Muscle layer of colon (tissue), 2 donors: ENCODE measurements around the gene BIVM.

Experiments used
- H3K27ac ChIP-seq: one replicate; pipeline ENCODE4 v1.7.0; 2013; ENCODE audit warnings: low read depth, mild to moderate bottlenecking, low read length, moderate library complexity
- H3K27me3 ChIP-seq, 2 donors: one replicate each; pipeline ENCODE4 v1.7.0; 2013; ENCODE audit warnings: low read length in 2 of 2, mild to moderate bottlenecking in 2 of 2; ENCODE audit not compliant: insufficient read depth in 2 of 2, control insufficient read depth in 1 of 2
- H3K36me3 ChIP-seq: one replicate; pipeline ENCODE4 v1.7.0; 2013; ENCODE audit warnings: mild to moderate bottlenecking, low read length; ENCODE audit not compliant: insufficient read depth
- H3K4me1 ChIP-seq: one replicate; pipeline ENCODE4 v1.7.0; 2013; ENCODE audit warnings: mild to moderate bottlenecking, low read length; ENCODE audit not compliant: insufficient read depth
- H3K4me3 ChIP-seq, 2 donors: one replicate each; pipeline ENCODE4 v1.7.0; 2013; ENCODE audit warnings: low read length in 2 of 2, low read depth in 1 of 2, mild to moderate bottlenecking in 1 of 2, moderate library complexity in 1 of 2
- H3K9ac ChIP-seq: one replicate; pipeline ENCODE4 v1.7.0; 2013; ENCODE audit warnings: low read length
- H3K9me3 ChIP-seq: one replicate; pipeline ENCODE4 v1.7.0; 2013; ENCODE audit warnings: mild to moderate bottlenecking, low read length
- donor health status: abdominal sarcoma.
- donor health status: Adenocarcinoma of cecum.

Gene BIVM

GRCh38 chr13:102793611-102794355, 5.1 kb upstream of the BIVM start:
- no peaks in the 10 kb centered on the region for H3K27me3 ChIP-seq
- H3K36me3 ChIP-seq, result peaks cover 23% of the 10 kb centered on the region
- H3K27ac ChIP-seq, result no peak overlapping the region
- no peak overlapping the region for H3K9ac ChIP-seq
- no peak overlapping the region for H3K4me3 ChIP-seq
- no peaks in the 10 kb centered on the region for H3K9me3 ChIP-seq
- no peaks in the 10 kb centered on the region for H3K4me1 ChIP-seq

- Histone ChIP-seq H3K9me3 (no peaks in the 10 kb centered on the region), H3K27me3 (no peaks in the 10 kb centered on the region), H3K27ac (peak overlapping the region; percentile 79), H3K4me3 (peak overlapping the region; percentile 88 to 98), H3K4me1 (no peaks in the 10 kb centered on the region), H3K36me3 (no peaks in the 10 kb centered on the region), H3K9ac (peak overlapping the region; percentile 54)
Observed at GRCh38 chr13:102799426-102800144, 666 bp downstream of the BIVM start.

- Histone ChIP-seq H3K4me1 (no peaks in the 10 kb centered on the region), H3K9ac (peak overlapping the region; percentile 54)
Observed at GRCh38 chr13:102800145-102801041, 1.5 kb downstream of the BIVM start.

GRCh38 chr13:102805680-102806079, 6.8 kb downstream of the BIVM start:
- Histone ChIP-seq H3K4me3 (no peak overlapping the region), H3K36me3 (peaks cover under 1% of the 10 kb centered on the region), H3K27me3 (no peaks in the 10 kb centered on the region), H3K27ac (no peak overlapping the region), H3K9me3 (no peaks in the 10 kb centered on the region), H3K9ac (no peak overlapping the region), H3K4me1 (peaks cover 5% of the 10 kb centered on the region)

More at GRCh38 chr13:102800145-102801041, 1.5 kb downstream of the BIVM start:
- no peaks in the 10 kb centered on the region for H3K27me3 ChIP-seq
- H3K9me3 ChIP-seq, result no peaks in the 10 kb centered on the region
- no peaks in the 10 kb centered on the region for H3K36me3 ChIP-seq
- H3K27ac ChIP-seq, result peak overlapping the region; percentile 79
- peak overlapping the region; percentile 88 to 98 for H3K4me3 ChIP-seq

- peaks cover 8% of the 10 kb centered on the region for H3K4me1 ChIP-seq
- H3K4me3 ChIP-seq, result no peak overlapping the region
- H3K9me3 ChIP-seq, result peaks cover 4% of the 10 kb centered on the region
- H3K27ac ChIP-seq, result no peak overlapping the region
- H3K9ac ChIP-seq, result no peak overlapping the region
- H3K27me3 ChIP-seq, result no peaks in the 10 kb centered on the region
- peaks cover 6% of the 10 kb centered on the region for H3K36me3 ChIP-seq
Observed at GRCh38 chr13:102807699-102808098, 8.8 kb downstream of the BIVM start.

GRCh38 chr13:102812611-102813287, 13.8 kb downstream of the BIVM start:
- Histone ChIP-seq H3K9me3 (peaks cover 4% of the 10 kb centered on the region), H3K4me3 (no peak overlapping the region), H3K9ac (no peak overlapping the region), H3K27me3 (no peaks in the 10 kb centered on the region), H3K36me3 (peaks cover 17% of the 10 kb centered on the region), H3K4me1 (peaks cover 10% of the 10 kb centered on the region), H3K27ac (no peak overlapping the region)

DNA sequence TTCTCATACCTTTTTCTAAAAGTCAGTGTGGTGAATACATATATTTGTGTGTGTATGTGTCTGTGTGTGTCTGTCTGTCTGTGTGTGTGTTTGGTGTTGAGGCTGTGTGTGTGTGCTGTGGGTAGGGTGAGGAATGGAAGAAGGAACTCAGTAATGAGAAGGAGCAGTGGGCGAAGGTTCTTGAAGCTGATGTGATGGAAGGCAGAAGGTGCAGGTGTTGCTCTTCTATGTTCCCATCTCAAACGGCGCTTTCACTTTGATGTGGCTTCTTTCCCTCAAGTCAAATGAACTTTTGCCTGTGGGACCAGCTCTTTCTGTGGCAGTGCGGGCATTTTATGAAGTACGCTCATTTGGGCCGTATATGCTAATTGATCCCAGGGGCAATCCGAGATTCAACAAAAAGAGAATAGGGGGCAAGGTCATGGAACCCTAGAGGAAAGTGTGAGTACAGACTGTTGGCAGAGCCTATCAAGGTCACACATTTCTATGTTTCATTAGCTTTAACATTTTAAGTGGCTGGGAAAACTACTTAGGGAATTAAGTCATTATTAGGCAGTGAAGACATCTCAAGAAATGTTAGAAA, 15.2 kb downstream of the BIVM start:
- Histone ChIP-seq H3K27ac (no peak overlapping the region), H3K4me3 (no peak overlapping the region), H3K4me1 (peaks cover 5% of the 10 kb centered on the region), H3K9ac (no peak overlapping the region), H3K27me3 (no peaks in the 10 kb centered on the region), H3K9me3 (peaks cover 4% of the 10 kb centered on the region), H3K36me3 (peaks cover 24% of the 10 kb centered on the region)

- H3K4me1 ChIP-seq, result peaks cover 5% of the 10 kb centered on the region
- H3K27ac ChIP-seq, result no peak overlapping the region
- H3K9ac ChIP-seq, result no peak overlapping the region
- peaks cover 24% of the 10 kb centered on the region for H3K36me3 ChIP-seq
- no peaks in the 10 kb centered on the region for H3K27me3 ChIP-seq
- no peak overlapping the region for H3K4me3 ChIP-seq
- H3K9me3 ChIP-seq, result peaks cover 4% of the 10 kb centered on the region
Observed at GRCh38 chr13:102814793-102815192, 15.9 kb downstream of the BIVM start.

- H3K27me3 ChIP-seq, result no peaks in the 10 kb centered on the region
- H3K36me3 ChIP-seq, result peaks cover 23% of the 10 kb centered on the region
- no peak overlapping the region for H3K27ac ChIP-seq
- H3K9me3 ChIP-seq, result peaks cover 4% of the 10 kb centered on the region
- H3K4me1 ChIP-seq, result peaks cover 5% of the 10 kb centered on the region
- H3K4me3 ChIP-seq, result no peak overlapping the region
- no peak overlapping the region for H3K9ac ChIP-seq
Observed at GRCh38 chr13:102815788-102816187, 16.9 kb downstream of the BIVM start.

GRCh38 chr13:102816708-102817107, 17.8 kb downstream of the BIVM start:
- H3K27ac ChIP-seq, result no peak overlapping the region
- H3K27me3 ChIP-seq, result no peaks in the 10 kb centered on the region
- peaks cover 19% of the 10 kb centered on the region for H3K36me3 ChIP-seq
- peaks cover 5% of the 10 kb centered on the region for H3K4me1 ChIP-seq
- H3K4me3 ChIP-seq, result no peak overlapping the region
- H3K9ac ChIP-seq, result no peak overlapping the region
- no peaks in the 10 kb centered on the region for H3K9me3 ChIP-seq
